LNCaP clone FGC (cell line): ENCODE data around the gene NOP56.

Experiments used
- DNase-seq: peaks from one replicate; pipeline ENCODE4 v3.0.0-alpha.2; 2011; ENCODE audit warnings: low read depth
- H3K4me3 ChIP-seq: 2 replicates; pipeline ENCODE4 v1.5.1; 2011; ENCODE audit warnings: mild to moderate bottlenecking, low read depth, low read length, control low read depth
- TF ChIP-seq, protein P1 (sequence below): IDR thresholded peaks from 2 replicates; pipeline ENCODE4 v1.5.1; 2012; ENCODE audit warnings: mild to moderate bottlenecking; ENCODE audit not compliant: control insufficient read depth, insufficient read depth; ENCODE audit errors: extremely low read depth

NOP56 gene

DNA sequence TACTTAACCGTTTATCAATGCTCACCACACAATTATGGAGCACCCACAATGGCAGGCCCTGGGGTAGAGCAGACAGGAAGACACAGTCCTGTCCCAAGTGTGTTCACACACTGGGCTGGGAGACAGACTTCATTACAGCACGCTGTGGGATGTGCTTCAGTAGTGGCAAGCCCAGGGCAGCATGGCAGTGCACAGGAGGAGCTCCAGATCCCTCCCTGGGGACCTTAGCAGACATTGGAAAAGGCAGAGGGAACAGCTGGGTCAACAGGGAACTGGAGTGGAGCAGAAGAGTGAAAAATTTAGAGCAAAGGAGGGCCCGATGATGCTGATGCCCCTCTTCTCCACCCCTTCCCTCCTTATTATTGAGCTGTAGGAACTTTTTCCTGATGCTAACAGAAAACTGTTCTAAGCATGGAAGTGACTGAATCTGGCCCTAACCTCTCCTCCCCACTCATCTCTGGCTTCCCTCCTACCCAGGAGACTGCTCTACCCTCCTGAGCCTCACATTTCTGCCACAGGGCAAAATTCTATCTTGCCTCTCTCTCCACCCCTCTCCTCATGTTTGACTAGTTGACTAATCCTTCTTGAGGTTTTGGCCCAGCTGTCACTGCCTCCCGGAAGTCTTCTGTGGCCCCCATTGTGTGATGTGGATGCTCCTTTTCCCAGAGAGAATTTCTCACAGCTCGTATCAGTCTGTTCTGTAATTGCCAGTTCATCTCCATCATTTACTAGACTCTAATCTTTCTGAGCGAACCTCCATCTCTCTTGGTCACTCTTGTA lies 41.3 kb upstream of the NOP56 start:
- DNase-seq = no peak
- TF ChIP-seq, protein P1, sequence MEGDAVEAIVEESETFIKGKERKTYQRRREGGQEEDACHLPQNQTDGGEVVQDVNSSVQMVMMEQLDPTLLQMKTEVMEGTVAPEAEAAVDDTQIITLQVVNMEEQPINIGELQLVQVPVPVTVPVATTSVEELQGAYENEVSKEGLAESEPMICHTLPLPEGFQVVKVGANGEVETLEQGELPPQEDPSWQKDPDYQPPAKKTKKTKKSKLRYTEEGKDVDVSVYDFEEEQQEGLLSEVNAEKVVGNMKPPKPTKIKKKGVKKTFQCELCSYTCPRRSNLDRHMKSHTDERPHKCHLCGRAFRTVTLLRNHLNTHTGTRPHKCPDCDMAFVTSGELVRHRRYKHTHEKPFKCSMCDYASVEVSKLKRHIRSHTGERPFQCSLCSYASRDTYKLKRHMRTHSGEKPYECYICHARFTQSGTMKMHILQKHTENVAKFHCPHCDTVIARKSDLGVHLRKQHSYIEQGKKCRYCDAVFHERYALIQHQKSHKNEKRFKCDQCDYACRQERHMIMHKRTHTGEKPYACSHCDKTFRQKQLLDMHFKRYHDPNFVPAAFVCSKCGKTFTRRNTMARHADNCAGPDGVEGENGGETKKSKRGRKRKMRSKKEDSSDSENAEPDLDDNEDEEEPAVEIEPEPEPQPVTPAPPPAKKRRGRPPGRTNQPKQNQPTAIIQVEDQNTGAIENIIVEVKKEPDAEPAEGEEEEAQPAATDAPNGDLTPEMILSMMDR = no peak
- H3K4me3 ChIP-seq = no peak overlapping the region

DNA sequence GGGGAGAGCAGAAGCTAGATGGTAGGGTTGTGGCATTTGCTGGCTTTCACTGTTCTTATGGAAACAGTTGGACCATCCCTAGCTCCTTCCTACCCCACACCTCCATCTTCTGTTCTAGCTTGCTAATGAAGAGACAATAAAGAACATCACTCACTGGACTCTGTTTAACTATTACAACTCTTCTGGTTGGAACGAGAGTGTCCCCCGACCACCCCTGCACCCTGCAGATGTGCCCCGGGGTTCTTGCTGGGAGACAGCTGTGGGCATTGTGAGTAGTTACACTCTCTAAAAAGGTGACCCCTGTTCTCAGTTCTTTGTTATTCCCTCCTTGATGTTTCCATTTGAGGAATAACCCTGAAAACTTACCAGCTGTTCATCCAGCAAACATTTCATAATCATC lies 40.4 kb upstream of the NOP56 start:
- TF ChIP-seq, protein P1 = no peak
- no peak for DNase-seq
- H3K4me3 ChIP-seq = no peak overlapping the region

DNA sequence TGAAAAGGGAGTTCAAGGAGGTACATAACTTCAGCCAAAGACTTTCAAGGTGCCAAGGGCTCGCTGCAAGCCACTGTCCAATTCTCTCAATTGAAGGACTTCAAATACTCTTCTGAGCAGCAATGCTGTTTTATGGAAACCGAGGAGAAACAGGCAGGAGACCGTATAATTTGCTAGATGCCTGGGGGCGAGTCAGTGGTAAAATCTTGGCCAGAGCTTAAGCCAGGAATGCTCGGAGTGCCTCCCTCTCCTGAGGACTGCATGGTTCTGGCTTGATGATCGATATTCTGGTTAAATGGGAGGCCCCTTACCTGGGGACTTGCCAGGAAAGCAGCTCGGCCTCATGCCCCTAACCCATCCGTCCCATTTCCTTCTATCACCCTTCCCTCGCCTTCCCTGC lies 35.8 kb upstream of the NOP56 start:
- TF ChIP-seq, protein P1 = no peak
- H3K4me3 ChIP-seq = no peak overlapping the region
- DNase-seq = no peak

DNA sequence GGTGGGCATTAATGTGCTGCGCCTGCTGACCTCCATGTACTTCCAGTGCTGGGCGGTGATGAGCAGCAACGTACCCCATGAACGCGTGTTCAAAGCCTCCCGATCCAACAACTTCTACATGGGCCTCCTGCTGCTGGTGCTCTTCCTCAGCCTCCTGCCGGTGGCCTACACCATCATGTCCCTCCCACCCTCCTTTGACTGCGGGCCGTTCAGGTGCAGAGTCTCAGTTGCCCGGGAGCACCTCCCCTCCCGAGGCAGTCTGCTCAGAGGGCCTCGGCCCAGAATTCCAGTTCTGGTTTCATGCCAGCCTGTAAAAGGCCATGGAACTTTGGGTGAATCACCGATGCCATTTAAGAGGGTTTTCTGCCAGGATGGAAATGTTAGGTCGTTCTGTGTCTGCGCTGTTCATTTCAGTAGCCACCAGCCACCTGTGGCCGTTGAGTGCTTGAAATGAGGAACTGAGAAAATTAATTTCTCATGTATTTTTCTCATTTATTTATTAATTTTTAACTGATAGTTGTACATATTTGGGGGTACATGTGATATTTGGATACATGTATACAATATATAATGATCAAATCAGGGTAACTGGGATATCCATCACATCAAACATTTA lies 35.2 kb upstream of the NOP56 start:
- no peak for DNase-seq
- H3K4me3 ChIP-seq = no peak overlapping the region
- TF ChIP-seq, protein P1 = no peak

DNA sequence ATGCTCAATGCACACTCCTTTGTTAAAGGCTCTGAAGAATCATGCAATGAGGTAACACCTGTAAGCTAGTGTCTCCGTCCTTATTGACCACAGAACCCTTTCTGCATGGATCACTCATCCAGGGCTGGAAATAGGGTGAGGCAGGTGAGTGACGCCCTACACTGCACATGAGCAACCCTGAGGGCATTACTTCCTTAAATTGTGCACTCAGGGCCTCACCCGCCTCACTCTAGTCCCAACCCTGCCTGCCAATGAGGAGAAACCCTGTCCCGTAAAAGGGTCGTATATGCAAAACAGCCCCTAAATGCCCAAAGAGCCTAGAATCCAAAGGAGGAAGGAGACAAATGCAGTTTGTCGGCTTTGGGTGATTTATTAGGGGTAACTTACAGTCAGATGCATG lies 33.6 kb upstream of the NOP56 start:
- H3K4me3 ChIP-seq = no peak overlapping the region
- TF ChIP-seq, protein P1 = no peak
- DNase-seq = no peak

DNA sequence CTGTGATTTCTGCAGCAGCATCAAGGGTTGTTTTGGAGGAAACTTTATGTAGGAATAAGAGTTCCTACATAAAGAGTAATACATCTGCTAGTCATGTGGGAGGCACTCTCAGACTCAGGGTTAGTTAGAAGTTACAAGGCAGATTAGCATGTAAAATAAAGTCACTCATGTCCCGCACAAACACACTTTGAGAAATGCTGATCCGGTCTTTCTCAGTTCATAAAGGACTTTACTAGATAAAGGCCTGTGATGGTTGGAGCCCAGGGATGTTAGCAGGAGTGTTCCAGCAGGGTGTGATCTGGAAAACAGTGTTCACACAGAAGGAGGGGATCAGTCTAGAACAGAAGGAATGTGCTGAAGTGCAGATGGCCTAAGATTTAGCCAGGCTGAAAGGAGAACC lies 33.1 kb upstream of the NOP56 start:
- no peak for DNase-seq
- TF ChIP-seq, protein P1 = no peak
- H3K4me3 ChIP-seq = no peak overlapping the region
